ENCODE measurements around the gene KRT14.

KRT14 gene

GRCh38 chr17:41534899-41535546 is 51.7 kb downstream of the KRT14 start:
- DNase-seq (ENCODE audit: low read depth), result no peak
- no peak overlapping the region for H3K4me3 ChIP-seq (ENCODE audit: low read depth, low read length)
- no peak for TF ChIP-seq CTCF (IDR thresholded peaks at IDR 0.05; ENCODE audit: low read depth, low read length, missing control alignments)

- no peak for TF ChIP-seq CTCF (IDR thresholded peaks at IDR 0.05; ENCODE audit: low read depth, low read length, missing control alignments)
- H3K4me3 ChIP-seq (ENCODE audit: low read depth, low read length), result no peak overlapping the region
- no peak for DNase-seq (ENCODE audit: low read depth)
Measured at GRCh38 chr17:41533613-41534012, 53.1 kb downstream of the KRT14 start.

- no peak for TF ChIP-seq CTCF (IDR thresholded peaks at IDR 0.05; ENCODE audit: low read depth, low read length, missing control alignments)
- H3K4me3 ChIP-seq (ENCODE audit: low read depth, low read length), result no peak overlapping the region
- no peak for DNase-seq (ENCODE audit: low read depth)
Measured at GRCh38 chr17:41532947-41533570, 53.6 kb downstream of the KRT14 start.
